HG03135 (cell line): Measurements from ENCODE around the gene SLC44A4.
"Not testable (repeated sequence)": the region's sequence is repeated elsewhere in the genome, so short reads cannot be mapped to it uniquely, and the experiment has no call there.

Experiments
- ATAC-seq: cut with Tn5 transposase; IDR thresholded peaks from one replicate; pipeline ENCODE4 v1.9.1; 2021; ENCODE audit warnings: mild to moderate bottlenecking, moderate library complexity; ENCODE audit not compliant: unreplicated experiment

The SLC44A4 gene

GRCh38 chr6:31831350-31832215, 47.2 kb downstream of the SLC44A4 start:
- no peak for ATAC-seq

- no peak for ATAC-seq
Measured at GRCh38 chr6:31830886-31831335, 47.9 kb downstream of the SLC44A4 start.

- ATAC-seq = no peak
Measured at GRCh38 chr6:31829633-31830283, 49.0 kb downstream of the SLC44A4 start.

GRCh38 chr6:31827286-31828079, 51.3 kb downstream of the SLC44A4 start, which contains the start of gene HSPA1B:
Gene HSPA1B (plus strand): TSS chr6:31827738. CDS start chr6:31827951, 213 bp downstream.
- ATAC-seq = peak; percentile 58

- ATAC-seq = no peak
Measured at GRCh38 chr6:31826793-31827285, 52.0 kb downstream of the SLC44A4 start.

- no peak for ATAC-seq
Measured at GRCh38 chr6:31825553-31825952, 53.2 kb downstream of the SLC44A4 start.

- not testable (repeated sequence) for ATAC-seq
Measured at GRCh38 chr6:31823592-31824196, 55.1 kb downstream of the SLC44A4 start.

GRCh38 chr6:31822036-31822821, 56.6 kb downstream of the SLC44A4 start:
- ATAC-seq = no peak

- no peak for ATAC-seq
Measured at GRCh38 chr6:31821301-31822035, 57.3 kb downstream of the SLC44A4 start.

- ATAC-seq = not testable (repeated sequence)
Measured at GRCh38 chr6:31820399-31820798, 58.4 kb downstream of the SLC44A4 start.

- no peak for ATAC-seq
Measured at GRCh38 chr6:31819871-31820299, 58.9 kb downstream of the SLC44A4 start.

GRCh38 chr6:31817929-31818511, 60.8 kb downstream of the SLC44A4 start:
- not testable (repeated sequence) for ATAC-seq

- not testable (repeated sequence) for ATAC-seq
Measured at GRCh38 chr6:31817133-31817928, 61.5 kb downstream of the SLC44A4 start.

GRCh38 chr6:31815025-31815838, 63.6 kb downstream of the SLC44A4 start, which contains the start of the genes HSPA1A and HSPA1L:
Gene HSPA1A (plus strand): TSS chr6:31815543. CDS start chr6:31815757, 214 bp downstream.
Gene HSPA1L (minus strand): TSS chr6:31815283. CDS start chr6:31811972, 3,311 bp downstream.
- no peak for ATAC-seq

GRCh38 chr6:31814677-31815024, 64.1 kb downstream of the SLC44A4 start:
- no peak for ATAC-seq

GRCh38 chr6:31813465-31813849, 65.3 kb downstream of the SLC44A4 start:
- ATAC-seq = no peak
